Activated CD8-positive, alpha-beta memory T cell treated with anti-CD3 and anti-CD28 coated beads, Interleukin-2, amount 50 U/mL, for 48 hours (primary cell): ENCODE measurements around the gene ZNF362.
"Not testable (repeated sequence)": the region's sequence is repeated elsewhere in the genome, so short reads cannot be mapped to it uniquely, and the experiment has no call there.

Experiments used
- DNase-seq: peaks from one replicate; pipeline ENCODE4 v3.0.0-alpha.2; 2020

ZNF362 gene

GRCh38 chr1:33256471-33257206 is at the start of gene ZNF362:
ZNF362 (plus strand) TSS chr1:33256492; CDS start chr1:33270575, 14,083 bp downstream.
- peak; percentile 82 for DNase-seq

- DNase-seq: no peak
These were observed 44.3 kb upstream of the ZNF362 start for GRCh38 chr1:33211972-33212371.

GRCh38 chr1:33219886-33220661 is 36.2 kb upstream of the ZNF362 start:
- no peak for DNase-seq

- DNase-seq: no peak
These were observed 35.5 kb upstream of the ZNF362 start for GRCh38 chr1:33220676-33221384.

- DNase-seq: no peak
These were observed 34.9 kb upstream of the ZNF362 start for GRCh38 chr1:33221385-33221758.

GRCh38 chr1:33222381-33222780 is 33.9 kb upstream of the ZNF362 start:
- DNase-seq: no peak

GRCh38 chr1:33224166-33224707 is 32.1 kb upstream of the ZNF362 start:
- DNase-seq: no peak

- DNase-seq: no peak
These were observed 30.7 kb upstream of the ZNF362 start for GRCh38 chr1:33225586-33225985.

GRCh38 chr1:33228935-33229487 is 27.3 kb upstream of the ZNF362 start:
- DNase-seq: no peak

GRCh38 chr1:33231166-33231565 is 25.1 kb upstream of the ZNF362 start:
- DNase-seq: no peak

GRCh38 chr1:33232716-33233115 is 23.6 kb upstream of the ZNF362 start:
- no peak for DNase-seq

- DNase-seq: no peak
These were observed 22.2 kb upstream of the ZNF362 start for GRCh38 chr1:33234131-33234530.

- DNase-seq: no peak
These were observed 21.7 kb upstream of the ZNF362 start for GRCh38 chr1:33234588-33234990.

GRCh38 chr1:33235521-33235920 is 20.8 kb upstream of the ZNF362 start:
- no peak for DNase-seq

- no peak for DNase-seq
These were observed 19.8 kb upstream of the ZNF362 start for GRCh38 chr1:33236498-33236897.

GRCh38 chr1:33237579-33237978 is 18.7 kb upstream of the ZNF362 start:
- no peak for DNase-seq

- not testable (repeated sequence) for DNase-seq
These were observed 18.0 kb upstream of the ZNF362 start for GRCh38 chr1:33238194-33238724.

GRCh38 chr1:33239410-33239809 is 16.9 kb upstream of the ZNF362 start:
- not testable (repeated sequence) for DNase-seq

- DNase-seq: no peak
These were observed 14.4 kb upstream of the ZNF362 start for GRCh38 chr1:33241866-33242265.

GRCh38 chr1:33242652-33243051 is 13.6 kb upstream of the ZNF362 start:
- DNase-seq: no peak

- no peak for DNase-seq
These were observed 12.0 kb upstream of the ZNF362 start for GRCh38 chr1:33244143-33244808.

- no peak for DNase-seq
These were observed 11.5 kb upstream of the ZNF362 start for GRCh38 chr1:33244809-33245186.
